Stomach (tissue), 4 donors: Measurements from ENCODE around the gene DMRT2.

Experiments
- CTCF ChIP-seq, 7 experiments: fragments of 450-650 bp in 4 of 7; fragments of 200-600 bp in 3 of 7; sonication (generic) in 3 of 7; IDR thresholded peaks; one replicate each; pipeline ENCODE4 v1.5.1; 2016 to 2019; ENCODE audit warnings: antibody characterized with exemption in 7 of 7, control low read depth in 2 of 7, mild to moderate bottlenecking in 1 of 7
- EP300 ChIP-seq: sonication (generic); formaldehyde crosslinking; IDR thresholded peaks from one replicate; pipeline ENCODE4 v1.6.1; 2017; ENCODE audit warnings: antibody characterized with exemption
- POLR2A ChIP-seq, 4 donors: fragments of 450-650 bp; IDR thresholded peaks; one replicate each; pipeline ENCODE4 v1.6.1; 2016; ENCODE audit warnings: antibody characterized with exemption in 4 of 4, control low read depth in 2 of 4, mild to moderate bottlenecking in 1 of 4, moderate library complexity in 1 of 4
- POLR2AphosphoS5 ChIP-seq, 3 donors: sonication (generic); formaldehyde crosslinking; IDR thresholded peaks; one replicate each; pipeline ENCODE4 v1.6.1; 2016; ENCODE audit warnings: antibody characterized with exemption in 3 of 3

GRCh38 chr9:1031951-1032601 lies 18.1 kb upstream of the DMRT2 start:
- TF ChIP-seq CTCF (IDR thresholded peaks at IDR 0.05) (no peak), EP300 (no peak), POLR2A (IDR thresholded peaks at IDR 0.05) (no peak), POLR2AphosphoS5 (IDR thresholded peaks at IDR 0.05) (no peak)
